RWPE1 (cell line): ENCODE results near the gene TSSK3.
A peak's percentile ranks its signal among the peaks of the same experiment; 100 is the strongest.
"Not testable (repeated sequence)": the region's sequence is repeated elsewhere in the genome, so short reads cannot be mapped to it uniquely, and the experiment has no call there.

ENCODE experiments used
- CTCF ChIA-PET: fragments of 350-600 bp; sonication (Branson Sonifier 250); formaldehyde crosslinking; extraction: SDS; loops from one replicate; lab custom pipeline; 2021; lab: Yijun Ruan, JAX
- POLR2A ChIA-PET: fragments of 400-600 bp; formaldehyde crosslinking; extraction: SDS; loops from one replicate; lab custom pipeline; 2020; ENCODE audit warnings: antibody characterized with exemption; ENCODE audit not compliant: low non-redundant PET; lab: Yijun Ruan, JAX
- DNase-seq: peaks from one replicate; pipeline ENCODE4 v3.0.0; 2012; ENCODE audit warnings: low spot score
- H3K27ac ChIP-seq: fragments of 450-650 bp; 2 replicates; pipeline ENCODE4 v1.5.1; 2017
- TF ChIP-seq, protein P1 (sequence below): fragments of 450-650 bp; conservative IDR thresholded peaks from 2 replicates; pipeline ENCODE4 v1.5.1; 2017; ENCODE audit warnings: low read depth, mild to moderate bottlenecking

The TSSK3 gene

DNA sequence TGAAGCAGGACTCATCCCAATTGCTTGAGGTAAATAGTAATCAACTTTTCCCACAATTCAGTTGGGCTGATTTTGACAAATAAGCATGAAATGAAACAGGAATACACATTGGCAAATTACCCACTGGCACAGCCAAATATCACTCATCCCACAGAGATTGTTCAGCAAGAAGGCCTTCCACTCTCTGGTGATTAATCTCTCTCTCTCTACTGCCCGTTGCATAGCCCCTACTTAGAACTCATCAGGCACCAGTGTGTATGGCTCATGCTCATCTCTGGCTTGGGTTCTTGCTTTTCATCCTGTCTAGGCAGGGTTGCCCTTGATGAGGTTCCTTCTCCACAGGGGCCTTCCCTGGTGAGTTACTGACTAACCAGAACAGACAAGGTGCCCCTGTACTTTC, 30.8 kb downstream of the TSSK3 start:
- no peak overlapping the region for H3K27ac ChIP-seq
- POLR2A ChIA-PET: no interaction called here
- DNase-seq: no peak
- CTCF ChIA-PET: no interaction called here
- TF ChIP-seq, protein P1, sequence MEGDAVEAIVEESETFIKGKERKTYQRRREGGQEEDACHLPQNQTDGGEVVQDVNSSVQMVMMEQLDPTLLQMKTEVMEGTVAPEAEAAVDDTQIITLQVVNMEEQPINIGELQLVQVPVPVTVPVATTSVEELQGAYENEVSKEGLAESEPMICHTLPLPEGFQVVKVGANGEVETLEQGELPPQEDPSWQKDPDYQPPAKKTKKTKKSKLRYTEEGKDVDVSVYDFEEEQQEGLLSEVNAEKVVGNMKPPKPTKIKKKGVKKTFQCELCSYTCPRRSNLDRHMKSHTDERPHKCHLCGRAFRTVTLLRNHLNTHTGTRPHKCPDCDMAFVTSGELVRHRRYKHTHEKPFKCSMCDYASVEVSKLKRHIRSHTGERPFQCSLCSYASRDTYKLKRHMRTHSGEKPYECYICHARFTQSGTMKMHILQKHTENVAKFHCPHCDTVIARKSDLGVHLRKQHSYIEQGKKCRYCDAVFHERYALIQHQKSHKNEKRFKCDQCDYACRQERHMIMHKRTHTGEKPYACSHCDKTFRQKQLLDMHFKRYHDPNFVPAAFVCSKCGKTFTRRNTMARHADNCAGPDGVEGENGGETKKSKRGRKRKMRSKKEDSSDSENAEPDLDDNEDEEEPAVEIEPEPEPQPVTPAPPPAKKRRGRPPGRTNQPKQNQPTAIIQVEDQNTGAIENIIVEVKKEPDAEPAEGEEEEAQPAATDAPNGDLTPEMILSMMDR: no peak

DNA sequence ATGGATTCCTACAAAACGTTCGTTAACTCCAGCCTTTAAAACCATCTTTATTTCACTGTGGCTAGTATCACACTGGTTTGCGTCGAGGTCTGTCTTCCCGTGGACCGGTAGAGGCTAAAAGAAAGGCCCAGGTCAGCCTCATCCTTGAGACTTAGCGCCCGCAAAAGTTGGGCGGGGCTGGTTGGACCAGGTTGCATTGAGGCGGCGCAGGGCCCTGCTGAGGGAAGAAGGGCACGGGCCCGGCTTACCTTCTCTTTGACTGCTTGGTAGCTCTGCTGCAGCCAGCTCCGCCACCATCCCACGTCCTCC, 31.4 kb downstream of the TSSK3 start:
- TF ChIP-seq, protein P1: no peak
- DNase-seq: peak; percentile 51
- peak overlapping the region; percentile 85 for H3K27ac ChIP-seq
- ChIA-PET CTCF (interaction anchor here (0.7 to 1.0 kb wide), 2 partner anchors 11 to 336 kb away, joined by 3 read pairs; no protein-coding TSS in a partner anchor), POLR2A (interaction anchor here (0.6 kb wide), 1 partner anchor 116 kb away, joined by 5 read pairs; no protein-coding TSS in a partner anchor)

DNA sequence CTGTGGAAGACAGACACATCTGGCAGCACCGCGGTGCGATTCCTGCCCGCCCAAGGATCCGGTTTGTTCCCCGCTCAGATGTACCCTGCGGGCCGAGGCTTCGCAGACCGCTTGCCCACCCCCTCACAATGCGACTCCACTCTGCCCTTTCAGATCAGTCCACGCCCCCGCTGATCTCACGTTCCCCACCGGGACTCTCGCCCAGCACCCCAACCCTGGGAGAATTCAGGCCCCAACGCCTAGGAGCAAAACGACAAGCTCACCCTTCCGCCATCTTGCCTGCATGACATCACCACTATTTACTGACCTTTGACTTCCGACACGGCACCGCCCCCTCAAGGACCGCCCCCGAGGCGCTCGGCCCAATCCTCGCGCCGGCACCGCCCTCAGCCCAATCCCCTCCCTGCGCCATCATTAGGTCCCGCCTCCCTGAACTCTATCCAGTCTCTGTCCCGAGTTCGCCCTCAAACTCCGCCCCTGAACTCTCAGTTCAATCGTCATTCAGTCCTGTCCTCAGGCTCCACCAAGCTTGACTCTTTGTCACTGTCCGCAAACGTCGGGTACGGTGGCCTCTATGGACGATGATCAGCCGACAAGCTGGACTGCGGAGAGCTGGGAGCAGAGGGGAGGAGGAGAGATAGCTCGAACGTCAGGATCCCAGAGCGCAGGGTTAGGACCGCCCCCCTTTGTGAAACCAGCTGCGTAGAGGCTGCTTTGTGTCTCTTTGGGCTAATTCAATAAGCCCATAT, 32.0 kb downstream of the TSSK3 start, which contains the start of gene BSDC1:
BSDC1 (minus strand) TSS at position 301 of the 749 bp plus-strand sequence; CDS start at position 274, 27 bp downstream.
- CTCF ChIA-PET: interaction anchor here (0.5 to 1.0 kb wide), 4 partner anchors 11 to 335 kb away, joined by 3 read pairs; no protein-coding TSS in a partner anchor
- peak within 1 kb of the TSS; percentile 85 for H3K27ac ChIP-seq
- TF ChIP-seq, protein P1: no peak
- peak; percentile 97 for DNase-seq
- POLR2A ChIA-PET: interaction anchor here (0.6 to 0.7 kb wide), 4 partner anchors 59 to 388 kb away, joined by 3 to 10 read pairs (median 4); partner anchors contain the start of genes MARCKSL1 and TMEM39B

DNA sequence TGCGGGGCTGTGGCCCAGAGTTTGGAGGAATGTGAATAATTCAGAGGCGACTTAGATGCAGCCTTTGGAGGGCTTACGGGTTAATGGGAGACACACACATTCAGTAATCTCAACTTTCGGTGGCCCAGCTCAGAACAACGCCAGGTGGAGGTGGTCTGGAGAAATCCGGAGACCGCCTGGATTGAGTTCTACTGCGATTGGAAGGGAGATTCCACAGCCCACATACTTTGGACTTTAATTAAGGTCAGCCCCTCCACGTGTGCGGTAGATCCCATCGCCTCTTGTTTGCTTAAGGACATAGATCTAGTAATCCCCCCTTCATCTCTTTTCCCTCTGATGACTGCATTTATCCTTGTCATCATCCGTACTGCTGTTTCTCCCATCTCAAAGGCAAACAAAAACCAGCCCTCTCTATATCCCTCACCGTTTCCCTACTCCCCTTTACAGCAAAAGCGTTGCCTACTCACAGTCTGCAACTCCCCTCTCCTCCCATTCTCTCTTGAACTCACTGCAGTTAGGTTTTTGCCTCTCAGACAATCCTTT, 32.6 kb downstream of the TSSK3 start:
- ChIA-PET CTCF (interaction anchor here (0.5 to 0.8 kb wide), 3 partner anchors 180 to 245 kb away, joined by 3 read pairs; no protein-coding TSS in a partner anchor), POLR2A (interaction anchor here (0.6 to 0.7 kb wide), 2 partner anchors 59 to 387 kb away, joined by 3 to 10 read pairs; partner anchors contain the start of gene MARCKSL1)
- DNase-seq: peak; percentile 23
- peak overlapping the region; percentile 85 for H3K27ac ChIP-seq
- TF ChIP-seq, protein P1: no peak

DNA sequence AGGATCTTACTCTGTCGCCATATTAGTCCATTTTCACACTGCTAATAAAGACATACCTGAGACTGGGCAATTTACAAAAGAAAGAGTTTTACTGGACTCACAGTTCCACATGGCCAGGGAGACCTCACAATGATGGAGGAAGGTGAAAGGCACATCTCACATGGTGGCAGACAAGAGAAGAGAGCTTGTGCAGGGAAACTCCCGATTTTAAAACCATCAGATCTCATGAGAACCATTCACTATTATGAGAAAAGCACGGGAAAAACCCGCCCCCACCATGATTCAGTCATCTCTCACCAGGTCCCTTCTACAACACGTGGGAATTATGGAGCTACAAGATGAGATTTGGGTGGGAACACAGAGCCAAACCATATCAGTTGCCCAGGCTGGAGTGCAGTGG, 34.2 kb downstream of the TSSK3 start:
- POLR2A ChIA-PET: interaction anchor here (0.7 kb wide), 1 partner anchor 292 kb away, joined by 6 read pairs; no protein-coding TSS in a partner anchor
- H3K27ac ChIP-seq, DNase-seq, CTCF ChIA-PET: not testable (repeated sequence)

DNA sequence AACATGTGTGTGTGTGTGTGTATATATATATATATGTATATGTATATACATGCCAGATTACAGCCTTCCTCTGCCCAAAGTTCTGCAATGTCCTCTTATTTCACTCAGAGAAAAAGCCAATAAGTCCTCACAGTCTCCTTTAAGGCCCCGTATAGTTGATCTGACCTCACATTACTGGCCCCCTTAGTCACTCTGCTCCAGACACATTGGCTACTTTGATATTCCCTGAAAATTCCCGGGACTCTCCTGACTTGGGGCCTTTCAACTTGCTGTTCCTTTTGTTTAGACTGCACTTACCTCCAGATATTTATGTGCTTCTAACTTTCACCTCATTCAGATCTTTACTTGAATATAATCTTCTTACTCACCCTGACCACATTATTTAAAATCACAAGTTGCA, 36.1 kb downstream of the TSSK3 start:
- POLR2A ChIA-PET: no interaction called here
- H3K27ac ChIP-seq: no peak overlapping the region
- no peak for DNase-seq
- CTCF ChIA-PET: interaction anchor here (0.6 kb wide), 1 partner anchor 10 kb away, joined by 3 read pairs; no protein-coding TSS in a partner anchor
- TF ChIP-seq, protein P1: no peak
